Measurements from ENCODE around the gene PANX3. TPM values are rescaled to one million over a fixed set of nuclear protein-coding genes. Genes with fewer than 3 reads are reported as not detected.

The PANX3 gene
- total and polyA plus RNA-seq, 10 of the 15 experiments (the other 5 are each of a cell fraction or from before 2014, with no cell fraction given) = not detected

DNA sequence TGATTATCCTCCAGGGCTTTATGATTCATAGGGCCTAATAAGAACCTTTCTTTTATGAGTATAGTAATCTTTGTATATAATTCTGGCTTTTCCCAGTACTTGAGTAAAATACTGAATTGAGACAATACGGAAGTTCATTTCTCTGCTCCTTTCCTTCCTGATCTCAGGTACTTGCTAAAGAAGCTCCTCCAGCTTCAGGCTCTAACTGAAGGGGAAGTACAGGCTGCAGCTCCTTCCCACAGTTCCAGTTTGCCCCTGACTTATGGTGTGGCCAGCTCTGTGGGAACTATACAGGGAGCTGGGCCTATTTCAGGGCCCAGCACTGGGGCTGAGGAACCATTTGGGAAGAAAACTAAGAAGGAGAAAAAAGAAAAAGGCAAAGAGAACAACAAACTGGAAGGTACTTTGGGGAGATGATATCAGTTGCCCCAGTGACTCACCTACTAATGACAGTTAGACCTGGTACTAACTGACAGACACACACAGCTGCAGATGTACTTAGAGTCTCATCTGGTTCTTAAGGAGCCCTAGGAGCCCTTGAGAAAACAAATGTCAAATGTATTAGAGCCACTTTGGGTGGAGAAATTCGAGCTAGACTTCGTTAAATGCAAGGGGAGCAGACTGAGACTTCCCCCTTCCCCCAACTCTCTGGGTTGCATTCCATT is 14.4 kb downstream of the PANX3 start (continued):
- TF ChIP-seq GATAD2B (conservative IDR thresholded peaks at IDR 0.05; ENCODE audit: low read depth) (no peak), EGR1 (IDR thresholded peaks at IDR 0.05; ENCODE audit: borderline replicate concordance in 1 of 2, low read depth in 2 of 2, low read length in 2 of 2) (no peak)

DNA sequence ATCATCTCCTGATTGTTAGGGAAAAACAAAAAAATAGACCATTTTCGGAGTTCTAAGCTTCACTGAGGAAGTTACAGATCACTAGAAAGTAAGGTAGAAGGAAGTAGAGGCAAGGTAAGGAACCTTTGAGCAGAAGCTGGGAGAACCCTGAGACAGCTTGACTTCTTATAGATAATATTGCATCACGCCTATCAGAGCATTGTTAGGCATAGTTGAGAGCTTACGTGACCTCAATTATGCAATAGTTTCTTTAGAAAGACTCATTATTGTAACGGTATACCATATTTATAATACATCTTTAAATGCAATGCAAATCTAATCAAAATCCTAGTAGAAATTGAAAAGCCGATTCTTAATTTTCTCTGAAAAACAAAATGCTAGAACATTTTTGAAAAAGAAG is 16.3 kb downstream of the PANX3 start:
- intact Hi-C loops (cut with micrococcal nuclease; ENCODE audit: unreplicated experiment) = no loop called here
- in situ Hi-C loops (cut with MboI) = no loop called here

More for the DNA sequence above, 16.3 kb downstream of the PANX3 start:
- H3K36me3 ChIP-seq (ENCODE audit: control insufficient read depth in 2 of 2, insufficient read depth in 2 of 2, low read length in 1 of 2) = peaks cover 3 to 24% of the 10 kb centered on the region in 2 experiments; a peak in 3 of 4 replicates
- H3K9ac ChIP-seq (ENCODE audit: control insufficient read depth, insufficient read depth, low read length) = no peak overlapping the region
- DNase-seq (ENCODE audit: low read depth, low spot score) = no peak
- no peak overlapping the region for H3K4me3 ChIP-seq
- no peaks in the 10 kb centered on the region for H3K27me3 ChIP-seq (replicated peaks in 1 of 2; ENCODE audit: control insufficient read depth in 2 of 2, insufficient read depth in 2 of 2, low read length in 1 of 2)
- no peaks in the 10 kb centered on the region for H3K9me3 ChIP-seq (replicated peaks; ENCODE audit: control insufficient read depth, insufficient read depth, low read length)
- no TSS peak for BruUV-seq (replicated peaks)
- RAD21 ChIA-PET (ENCODE audit: unreplicated experiment) = interaction anchor here (1.3 kb wide), 1 partner anchor 9 kb away, joined by 5 read pairs; no protein-coding TSS in a partner anchor
- no peak overlapping the region for H2AFZ ChIP-seq (ENCODE audit: control insufficient read depth, low read depth, low read length)
- TF ChIP-seq MYB (IDR thresholded peaks at IDR 0.05; ENCODE audit: borderline replicate concordance, low read depth, low read length) (no peak), NBN (IDR thresholded peaks at IDR 0.05) (no peak), KLF5 (IDR thresholded peaks at IDR 0.05; ENCODE audit: partially characterized antibody) (no peak), POLR2AphosphoS5 (IDR thresholded peaks at IDR 0.05; ENCODE audit: low read length) (no peak), MEF2A (IDR thresholded peaks at IDR 0.05; ENCODE audit: insufficient read depth, low read depth, low read length) (no peak), YBX1 (IDR thresholded peaks at IDR 0.05) (no peak), SRF (IDR thresholded peaks at IDR 0.05; ENCODE audit: low read depth in 2 of 2, low read length in 2 of 2) (no peak), SMC3 (IDR thresholded peaks at IDR 0.05; ENCODE audit: borderline replicate concordance, low read length) (no peak), MYC (IDR thresholded peaks at IDR 0.05; ENCODE audit: insufficient read depth, insufficient read length, insufficient replicate concordance, low read length, severe bottlenecking) (no peak)
- TF ChIP-seq, protein P1, sequence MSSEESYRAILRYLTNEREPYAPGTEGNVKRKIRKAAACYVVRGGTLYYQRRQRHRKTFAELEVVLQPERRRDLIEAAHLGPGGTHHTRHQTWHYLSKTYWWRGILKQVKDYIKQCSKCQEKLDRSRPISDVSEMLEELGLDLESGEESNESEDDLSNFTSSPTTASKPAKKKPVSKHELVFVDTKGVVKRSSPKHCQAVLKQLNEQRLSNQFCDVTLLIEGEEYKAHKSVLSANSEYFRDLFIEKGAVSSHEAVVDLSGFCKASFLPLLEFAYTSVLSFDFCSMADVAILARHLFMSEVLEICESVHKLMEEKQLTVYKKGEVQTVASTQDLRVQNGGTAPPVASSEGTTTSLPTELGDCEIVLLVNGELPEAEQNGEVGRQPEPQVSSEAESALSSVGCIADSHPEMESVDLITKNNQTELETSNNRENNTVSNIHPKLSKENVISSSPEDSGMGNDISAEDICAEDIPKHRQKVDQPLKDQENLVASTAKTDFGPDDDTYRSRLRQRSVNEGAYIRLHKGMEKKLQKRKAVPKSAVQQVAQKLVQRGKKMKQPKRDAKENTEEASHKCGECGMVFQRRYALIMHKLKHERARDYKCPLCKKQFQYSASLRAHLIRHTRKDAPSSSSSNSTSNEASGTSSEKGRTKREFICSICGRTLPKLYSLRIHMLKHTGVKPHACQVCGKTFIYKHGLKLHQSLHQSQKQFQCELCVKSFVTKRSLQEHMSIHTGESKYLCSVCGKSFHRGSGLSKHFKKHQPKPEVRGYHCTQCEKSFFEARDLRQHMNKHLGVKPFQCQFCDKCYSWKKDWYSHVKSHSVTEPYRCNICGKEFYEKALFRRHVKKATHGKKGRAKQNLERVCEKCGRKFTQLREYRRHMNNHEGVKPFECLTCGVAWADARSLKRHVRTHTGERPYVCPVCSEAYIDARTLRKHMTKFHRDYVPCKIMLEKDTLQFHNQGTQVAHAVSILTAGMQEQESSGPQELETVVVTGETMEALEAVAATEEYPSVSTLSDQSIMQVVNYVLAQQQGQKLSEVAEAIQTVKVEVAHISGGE (CRISPR knock-in tag; IDR thresholded peaks at IDR 0.05) = no peak
- TF ChIP-seq, protein P2, sequence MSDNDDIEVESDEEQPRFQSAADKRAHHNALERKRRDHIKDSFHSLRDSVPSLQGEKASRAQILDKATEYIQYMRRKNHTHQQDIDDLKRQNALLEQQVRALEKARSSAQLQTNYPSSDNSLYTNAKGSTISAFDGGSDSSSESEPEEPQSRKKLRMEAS (IDR thresholded peaks at IDR 0.05; ENCODE audit: low read depth, low read length) = no peak
- H3K4me2 ChIP-seq (ENCODE audit: control insufficient read depth, insufficient read depth) = no peak overlapping the region
- POLR2A ChIA-PET = interaction anchor here (0.7 kb wide), 1 partner anchor 233 kb away, joined by 3 read pairs; no protein-coding TSS in a partner anchor
- no peak for ATAC-seq
- 97% methylated on average over 5 of the region's 5 CpGs for WGBS (ENCODE audit: insufficient coverage, insufficient replicate concordance, low lambda C conversion rate, missing lambda C conversion rate)
- SMC1A ChIA-PET (ENCODE audit: uncharacterized antibody, unreplicated experiment) = no interaction called here
- CTCF ChIA-PET = interaction anchor here (0.9 to 1.2 kb wide), 4 partner anchors 17 to 730 kb away, joined by 3 read pairs; no protein-coding TSS in a partner anchor
- no peaks in the 10 kb centered on the region for H4K20me1 ChIP-seq (ENCODE audit: control insufficient read depth, insufficient read depth)
- no peak overlapping the region for H3K27ac ChIP-seq (ENCODE audit: control insufficient read depth, insufficient read depth)
- H3K4me1 ChIP-seq (ENCODE audit: control insufficient read depth, insufficient read depth, low read length) = no peaks in the 10 kb centered on the region
- FAIRE-seq = no peak
- H3K79me2 ChIP-seq (ENCODE audit: control insufficient read depth, insufficient read depth, low read length) = peaks cover 20% of the 10 kb centered on the region

Measured in GM12878 (cell line).